H9 (cell line): ENCODE measurements around the gene CTU2. TPM values are rescaled to one million over a fixed set of nuclear protein-coding genes. Genes with fewer than 3 reads are reported as not detected.

Source experiments
- DNase-seq: peaks from one replicate; pipeline ENCODE4 v3.0.0-alpha.2; 2017
- H2AFZ ChIP-seq: one replicate; pipeline ENCODE4 v1.6.1; 2013; ENCODE audit warnings: mild to moderate bottlenecking, low read length, control low read depth, moderate library complexity
- H2AK5ac ChIP-seq: 2 replicates; pipeline ENCODE4 v1.6.1; 2013; ENCODE audit warnings: low read length, control low read depth, mixed read lengths; ENCODE audit not compliant: insufficient read length
- H2BK120ac ChIP-seq: one replicate; pipeline ENCODE4 v1.6.1; 2013; ENCODE audit warnings: low read depth, mild to moderate bottlenecking, low read length, control low read depth, inconsistent platforms; ENCODE audit not compliant: poor library complexity, severe bottlenecking
- H2BK12ac ChIP-seq: 2 replicates; pipeline ENCODE4 v1.6.1; 2013; ENCODE audit warnings: low read length, control low read depth, mixed read lengths, low read depth; ENCODE audit not compliant: insufficient read length
- H2BK15ac ChIP-seq: 2 replicates; pipeline ENCODE4 v1.6.1; 2013; ENCODE audit warnings: low read depth, low read length, control low read depth
- H2BK20ac ChIP-seq: one replicate; pipeline ENCODE4 v1.6.1; 2013; ENCODE audit warnings: low read depth, mild to moderate bottlenecking, low read length, control low read depth, inconsistent platforms; ENCODE audit not compliant: poor library complexity, severe bottlenecking
- H2BK5ac ChIP-seq: 2 replicates; pipeline ENCODE4 v1.6.1; 2013; ENCODE audit warnings: low read length, control low read depth, mixed read lengths; ENCODE audit not compliant: insufficient read length
- H3K14ac ChIP-seq: 2 replicates; pipeline ENCODE4 v1.6.1; 2013; ENCODE audit warnings: low read length, control low read depth; ENCODE audit not compliant: insufficient read depth
- H3K18ac ChIP-seq: 2 replicates; pipeline ENCODE4 v1.6.1; 2013; ENCODE audit warnings: low read depth, mild to moderate bottlenecking, mixed read lengths, low read length, control low read depth; ENCODE audit not compliant: insufficient read length
- H3K23ac ChIP-seq: 2 replicates; pipeline ENCODE4 v1.6.1; 2013; ENCODE audit warnings: low read length, control low read depth, mixed read lengths, low read depth; ENCODE audit not compliant: insufficient read length
- H3K23me2 ChIP-seq: 2 replicates; pipeline ENCODE4 v1.6.1; 2013; ENCODE audit warnings: low read depth, mild to moderate bottlenecking, mixed read lengths, low read length, control low read depth; ENCODE audit not compliant: insufficient read length, poor library complexity, severe bottlenecking
- H3K27ac ChIP-seq: 2 replicates; pipeline ENCODE4 v1.5.1; 2013; ENCODE audit warnings: low read length, control low read depth, mixed read lengths, low read depth; ENCODE audit not compliant: insufficient read length
- H3K27me3 ChIP-seq: 2 replicates; pipeline ENCODE4 v1.6.1; 2013; ENCODE audit warnings: low read length, control low read depth, inconsistent platforms; ENCODE audit not compliant: insufficient read depth
- H3K4ac ChIP-seq: 2 replicates; pipeline ENCODE4 v1.6.1; 2013; ENCODE audit warnings: low read depth, mild to moderate bottlenecking, control low read depth, inconsistent platforms, low read length, moderate library complexity
- H3K4me1 ChIP-seq: 2 replicates; pipeline ENCODE4 v1.6.1; 2013; ENCODE audit warnings: low read length, control low read depth, inconsistent platforms; ENCODE audit not compliant: insufficient read depth
- H3K4me2 ChIP-seq: 2 replicates; pipeline ENCODE4 v1.6.1; 2013; ENCODE audit warnings: low read length, control low read depth, mixed read lengths; ENCODE audit not compliant: insufficient read length, insufficient read depth
- H3K56ac ChIP-seq: 2 replicates; pipeline ENCODE4 v1.6.1; 2013; ENCODE audit warnings: low read depth, mild to moderate bottlenecking, mixed read lengths, low read length, control low read depth; ENCODE audit not compliant: insufficient read length
- H3K79me1 ChIP-seq: 2 replicates; pipeline ENCODE4 v1.6.1; 2013; ENCODE audit warnings: low read depth, mild to moderate bottlenecking, moderate library complexity, low read length, control low read depth, inconsistent platforms; ENCODE audit not compliant: insufficient read depth, poor library complexity, severe bottlenecking
- H3K79me2 ChIP-seq: 2 replicates; pipeline ENCODE4 v1.6.1; 2013; ENCODE audit warnings: low read length, control low read depth, inconsistent platforms; ENCODE audit not compliant: insufficient read depth
- H3K9ac ChIP-seq: 2 replicates; pipeline ENCODE4 v1.6.1; 2013; ENCODE audit warnings: low read length, control low read depth, mixed read lengths; ENCODE audit not compliant: insufficient read length; ENCODE audit errors: extremely low read depth
- H3K9me3 ChIP-seq: one replicate; pipeline ENCODE4 v1.6.1; 2013; ENCODE audit warnings: low read depth, low read length, inconsistent platforms; ENCODE audit not compliant: control insufficient read depth
- H3T11ph ChIP-seq: one replicate; pipeline ENCODE4 v1.6.1; 2013; ENCODE audit warnings: mild to moderate bottlenecking, low read length, control low read depth, inconsistent platforms
- H4K20me1 ChIP-seq: one replicate; pipeline ENCODE4 v1.6.1; 2013; ENCODE audit not compliant: control insufficient read depth, insufficient read length, insufficient read depth
- H4K5ac ChIP-seq: 2 replicates; pipeline ENCODE4 v1.6.1; 2013; ENCODE audit warnings: low read depth, mild to moderate bottlenecking, mixed read lengths, low read length, control low read depth; ENCODE audit not compliant: insufficient read length
- H4K8ac ChIP-seq: replicated peaks from 2 replicates; pipeline ENCODE4 v1.6.1; 2013; ENCODE audit warnings: low read length, control low read depth, mixed read lengths, low read depth; ENCODE audit not compliant: insufficient read length
- H4K91ac ChIP-seq: 2 replicates; pipeline ENCODE4 v1.6.1; 2013; ENCODE audit warnings: low read depth, mild to moderate bottlenecking, moderate library complexity, mixed read lengths, low read length, control low read depth; ENCODE audit not compliant: insufficient read length
- H3K27ac Mint-ChIP-seq, 3 experiments: 2 replicates in 2 of 3; 3 replicates in 1 of 3; pipeline ENCODE4 v1.8.0; 2020 to 2021; ENCODE audit warnings: mixed read lengths in 3 of 3, mild to moderate bottlenecking in 1 of 3, moderate library complexity in 1 of 3
- H3K27me3 Mint-ChIP-seq: 2 replicates; pipeline ENCODE4 v1.8.0; 2021; ENCODE audit warnings: low read depth, mild to moderate bottlenecking, moderate library complexity, mixed read lengths
- H3K36me3 Mint-ChIP-seq, 3 experiments: 2 replicates in 2 of 3; 3 replicates in 1 of 3; pipeline ENCODE4 v1.8.0; 2020 to 2021; ENCODE audit warnings: low read depth in 3 of 3, mixed read lengths in 3 of 3; ENCODE audit not compliant: insufficient read depth in 1 of 3
- H3K4me1 Mint-ChIP-seq, 2 experiments: 2 replicates each; pipeline ENCODE4 v1.8.0; 2020; ENCODE audit warnings: mixed read lengths in 2 of 2
- H3K4me3 Mint-ChIP-seq, 2 experiments: 2 replicates in 1 of 2; 3 replicates in 1 of 2; pipeline ENCODE4 v1.8.0; 2020 to 2021; ENCODE audit warnings: mild to moderate bottlenecking in 2 of 2, mixed read lengths in 2 of 2, moderate library complexity in 1 of 2
- H3K9me3 Mint-ChIP-seq, 2 experiments: 2 replicates in 1 of 2; 3 replicates in 1 of 2; pipeline ENCODE4 v1.8.0; 2020; ENCODE audit warnings: mild to moderate bottlenecking in 2 of 2, mixed read lengths in 2 of 2, moderate library complexity in 1 of 2
- WGBS: extraction: QIAGEN DNeasy Blood & Tissue Kit; methylation state at CpG from one replicate; pipeline ENCODE4 v1.1.7; 2013; ENCODE audit warnings: missing lambda C conversion rate, low lambda C conversion rate, mixed read lengths; ENCODE audit not compliant: insufficient read length; ENCODE audit errors: extremely low coverage; 5-methylcytosine and 5-hydroxymethylcytosine counted together
- total RNA-seq: library from RNA; stranded (reverse); gene quantifications from 2 replicates; pipeline ENCODE4 v1.2.1, GENCODE V29; 2021
- TF ChIP-seq, protein P1 (sequence below): fragments of 200-600 bp; sonication (generic); conservative IDR thresholded peaks from 3 replicates; pipeline ENCODE4 v1.8.0; 2021; ENCODE audit warnings: antibody characterized with exemption, mild to moderate bottlenecking

Gene CTU2
- total RNA-seq, 1 experiment from 2014 or later: 32.8 TPM

DNA sequence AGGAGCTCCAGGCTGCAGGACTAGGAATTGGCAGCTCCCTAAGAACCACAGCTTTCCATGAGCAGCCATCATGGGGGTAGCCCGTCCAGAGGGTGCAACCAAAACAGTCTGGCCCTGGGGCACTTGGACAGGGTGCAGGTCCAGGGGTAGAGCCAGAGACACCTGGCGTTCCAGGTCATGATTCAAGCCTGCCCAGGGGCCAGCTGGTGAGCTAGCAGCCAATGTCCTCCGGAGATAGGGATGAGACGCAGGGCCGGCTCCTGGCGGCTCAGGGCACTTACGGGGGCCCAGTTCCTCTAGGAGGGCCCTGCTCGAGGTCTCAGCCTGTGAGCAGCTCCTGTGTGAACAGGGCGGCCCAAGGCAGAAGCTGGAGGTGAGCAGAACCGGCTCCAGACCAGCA, 56.6 kb downstream of the CTU2 start:
- H3K9ac ChIP-seq: no peak overlapping the region
- no peaks in the 10 kb centered on the region for H3K79me2 ChIP-seq
- H4K91ac ChIP-seq: peak overlapping the region; percentile 60
- H3K27me3 Mint-ChIP-seq: no peaks in the 10 kb centered on the region
- H4K20me1 ChIP-seq: no peaks in the 10 kb centered on the region
- H2BK5ac ChIP-seq: peak overlapping the region; percentile 18
- DNase-seq: no peak
- no CpG with 5 or more reads among the region's 10 CpGs for WGBS
- no peak overlapping the region for H4K8ac ChIP-seq
- no peak overlapping the region for H3T11ph ChIP-seq
- no peak overlapping the region for H2BK120ac ChIP-seq
- peak overlapping the region; percentile 38 to 96 (median 92); a peak in 3 of 7 replicates for H3K27ac Mint-ChIP-seq
- no peaks in the 10 kb centered on the region for H3K9me3 ChIP-seq
- H4K5ac ChIP-seq: no peak overlapping the region
- H3K4me1 ChIP-seq: peaks cover 8% of the 10 kb centered on the region; the same call in 1 of the 2 replicates
- no peak overlapping the region for H2AK5ac ChIP-seq
- no peak overlapping the region for H2BK20ac ChIP-seq
- H3K18ac ChIP-seq: peak overlapping the region; percentile 28
- no peaks in the 10 kb centered on the region for H3K27me3 ChIP-seq
- no peak overlapping the region for H3K14ac ChIP-seq
- TF ChIP-seq, protein P1, sequence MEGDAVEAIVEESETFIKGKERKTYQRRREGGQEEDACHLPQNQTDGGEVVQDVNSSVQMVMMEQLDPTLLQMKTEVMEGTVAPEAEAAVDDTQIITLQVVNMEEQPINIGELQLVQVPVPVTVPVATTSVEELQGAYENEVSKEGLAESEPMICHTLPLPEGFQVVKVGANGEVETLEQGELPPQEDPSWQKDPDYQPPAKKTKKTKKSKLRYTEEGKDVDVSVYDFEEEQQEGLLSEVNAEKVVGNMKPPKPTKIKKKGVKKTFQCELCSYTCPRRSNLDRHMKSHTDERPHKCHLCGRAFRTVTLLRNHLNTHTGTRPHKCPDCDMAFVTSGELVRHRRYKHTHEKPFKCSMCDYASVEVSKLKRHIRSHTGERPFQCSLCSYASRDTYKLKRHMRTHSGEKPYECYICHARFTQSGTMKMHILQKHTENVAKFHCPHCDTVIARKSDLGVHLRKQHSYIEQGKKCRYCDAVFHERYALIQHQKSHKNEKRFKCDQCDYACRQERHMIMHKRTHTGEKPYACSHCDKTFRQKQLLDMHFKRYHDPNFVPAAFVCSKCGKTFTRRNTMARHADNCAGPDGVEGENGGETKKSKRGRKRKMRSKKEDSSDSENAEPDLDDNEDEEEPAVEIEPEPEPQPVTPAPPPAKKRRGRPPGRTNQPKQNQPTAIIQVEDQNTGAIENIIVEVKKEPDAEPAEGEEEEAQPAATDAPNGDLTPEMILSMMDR: no peak
- no peak overlapping the region for H3K23ac ChIP-seq
- H3K9me3 Mint-ChIP-seq: no peaks in the 10 kb centered on the region
- H3K27ac ChIP-seq: no peak overlapping the region
- no peaks in the 10 kb centered on the region for H3K23me2 ChIP-seq
- peaks cover 30 to 54% of the 10 kb centered on the region in 2 experiments for H3K4me1 Mint-ChIP-seq
- peak overlapping the region; percentile 68 for H2BK12ac ChIP-seq
- H2BK15ac ChIP-seq: no peak overlapping the region; the same call in 1 of the 2 replicates
- no peak overlapping the region; a peak in 1 of 5 replicates for H3K4me3 Mint-ChIP-seq
- H3K4ac ChIP-seq: no peak overlapping the region; the same call in 1 of the 2 replicates
- no peaks in the 10 kb centered on the region for H3K36me3 Mint-ChIP-seq
- H3K4me2 ChIP-seq: peak overlapping the region; percentile 10
- no peak overlapping the region for H3K56ac ChIP-seq
- no peak overlapping the region for H2AFZ ChIP-seq
- H3K79me1 ChIP-seq: peaks cover 3% of the 10 kb centered on the region
